BJ (cell line): ENCODE measurements around the gene LIN7A. TPM values are rescaled to one million over a fixed set of nuclear protein-coding genes. Genes with fewer than 3 reads are reported as not detected.

Experiments
- CTCF ChIA-PET: fragments of 350-600 bp; formaldehyde crosslinking; extraction: SDS; loops from one replicate; lab custom pipeline; 2021; ENCODE audit warnings: antibody characterized with exemption, inconsistent platforms; lab: Yijun Ruan, JAX
- POLR2A ChIA-PET: fragments of 300-600 bp; sonication (Branson Sonifier 250); formaldehyde crosslinking; extraction: SDS; loops from one replicate; lab custom pipeline; 2021; ENCODE audit warnings: antibody characterized with exemption; lab: Charles Lee
- DNase-seq: peaks from one replicate; pipeline ENCODE4 v3.0.0-alpha.2; 2011; ENCODE audit warnings: low read depth
- H3K27me3 ChIP-seq: 2 replicates; pipeline ENCODE4 v1.6.0; 2011; ENCODE audit warnings: low read length; ENCODE audit not compliant: control insufficient read depth, insufficient read depth
- H3K36me3 ChIP-seq: 2 replicates; pipeline ENCODE4 v1.5.1; 2011; ENCODE audit warnings: low read length; ENCODE audit not compliant: control insufficient read depth, insufficient read depth
- H3K4me3 ChIP-seq: 2 replicates; pipeline ENCODE4 v1.5.1; 2011; ENCODE audit warnings: low read depth, mild to moderate bottlenecking, control low read depth, low read length
- polyA plus RNA-seq: library from polyadenylated mRNA; depleted of rRNA; stranded (reverse); fragments of >200 nt; gene quantifications from 2 replicates; pipeline ENCODE4 v1.2.3, GENCODE V29; 2011
- TF ChIP-seq, protein P1 (sequence below): IDR thresholded peaks from 2 replicates; pipeline ENCODE4 v1.5.1; 2011; ENCODE audit warnings: low read depth, mild to moderate bottlenecking, control low read depth, inconsistent platforms, low read length, moderate library complexity; ENCODE audit not compliant: insufficient read depth

Gene LIN7A
- polyA plus RNA-seq, 1 experiment, result 15.4 TPM

GRCh38 chr12:80781313-80781712, 156.4 kb downstream of the LIN7A start:
- Histone ChIP-seq H3K4me3 (no peak overlapping the region), H3K27me3 (no peaks in the 10 kb centered on the region), H3K36me3 (no peaks in the 10 kb centered on the region)
- ChIA-PET CTCF (interaction anchor here (1.0 to 1.8 kb wide), 3 partner anchors 8 to 55 kb away, joined by 3 to 5 read pairs (median 5); no protein-coding TSS in a partner anchor), POLR2A (no interaction called here)
- TF ChIP-seq, protein P1, sequence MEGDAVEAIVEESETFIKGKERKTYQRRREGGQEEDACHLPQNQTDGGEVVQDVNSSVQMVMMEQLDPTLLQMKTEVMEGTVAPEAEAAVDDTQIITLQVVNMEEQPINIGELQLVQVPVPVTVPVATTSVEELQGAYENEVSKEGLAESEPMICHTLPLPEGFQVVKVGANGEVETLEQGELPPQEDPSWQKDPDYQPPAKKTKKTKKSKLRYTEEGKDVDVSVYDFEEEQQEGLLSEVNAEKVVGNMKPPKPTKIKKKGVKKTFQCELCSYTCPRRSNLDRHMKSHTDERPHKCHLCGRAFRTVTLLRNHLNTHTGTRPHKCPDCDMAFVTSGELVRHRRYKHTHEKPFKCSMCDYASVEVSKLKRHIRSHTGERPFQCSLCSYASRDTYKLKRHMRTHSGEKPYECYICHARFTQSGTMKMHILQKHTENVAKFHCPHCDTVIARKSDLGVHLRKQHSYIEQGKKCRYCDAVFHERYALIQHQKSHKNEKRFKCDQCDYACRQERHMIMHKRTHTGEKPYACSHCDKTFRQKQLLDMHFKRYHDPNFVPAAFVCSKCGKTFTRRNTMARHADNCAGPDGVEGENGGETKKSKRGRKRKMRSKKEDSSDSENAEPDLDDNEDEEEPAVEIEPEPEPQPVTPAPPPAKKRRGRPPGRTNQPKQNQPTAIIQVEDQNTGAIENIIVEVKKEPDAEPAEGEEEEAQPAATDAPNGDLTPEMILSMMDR, result no peak
- no peak for DNase-seq

GRCh38 chr12:80780746-80781145, 157.0 kb downstream of the LIN7A start:
- ChIA-PET CTCF (interaction anchor here (1.0 to 1.8 kb wide), 2 partner anchors 8 to 14 kb away, joined by 3 to 5 read pairs; no protein-coding TSS in a partner anchor), POLR2A (no interaction called here)
- no peak for DNase-seq
- TF ChIP-seq, protein P1, result no peak
- Histone ChIP-seq H3K27me3 (no peaks in the 10 kb centered on the region), H3K36me3 (no peaks in the 10 kb centered on the region), H3K4me3 (no peak overlapping the region)

- no peaks in the 10 kb centered on the region for H3K36me3 ChIP-seq
- peak; percentile 77 for DNase-seq
- H3K27me3 ChIP-seq, result no peaks in the 10 kb centered on the region
- ChIA-PET CTCF (interaction anchor here (0.6 to 2.1 kb wide), 6 partner anchors 15 to 583 kb away, joined by 3 to 7 read pairs (median 4); no protein-coding TSS in a partner anchor), POLR2A (interaction anchor here (0.7 kb wide), 1 partner anchor 199 kb away, joined by 3 read pairs; no protein-coding TSS in a partner anchor)
- no peak overlapping the region for H3K4me3 ChIP-seq
- TF ChIP-seq, protein P1, result no peak
These were observed 159.7 kb downstream of the LIN7A start for GRCh38 chr12:80778005-80778541.

DNA sequence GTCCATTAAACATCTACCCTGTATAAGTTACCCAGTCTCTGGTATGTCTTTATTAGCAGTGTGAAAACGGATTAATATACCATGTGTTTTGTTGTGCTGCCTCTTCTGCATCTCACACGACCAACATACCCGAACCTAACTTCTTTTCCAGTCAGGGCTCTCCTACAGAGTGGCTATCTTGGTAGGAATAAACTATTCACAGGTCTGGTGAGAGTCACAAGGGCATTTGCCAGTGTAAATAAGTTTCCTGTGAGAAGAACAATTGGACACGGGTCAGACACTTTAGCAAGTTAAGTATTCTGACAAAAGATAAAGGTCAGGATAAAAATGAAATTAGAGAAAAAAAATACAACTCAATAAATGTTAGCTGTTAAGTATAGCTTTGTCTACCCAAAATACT, 160.1 kb downstream of the LIN7A start:
- CTCF ChIA-PET, result interaction anchor here (0.6 to 2.1 kb wide), 4 partner anchors 15 to 582 kb away, joined by 3 to 5 read pairs (median 4); no protein-coding TSS in a partner anchor
- no peak for DNase-seq

DNA sequence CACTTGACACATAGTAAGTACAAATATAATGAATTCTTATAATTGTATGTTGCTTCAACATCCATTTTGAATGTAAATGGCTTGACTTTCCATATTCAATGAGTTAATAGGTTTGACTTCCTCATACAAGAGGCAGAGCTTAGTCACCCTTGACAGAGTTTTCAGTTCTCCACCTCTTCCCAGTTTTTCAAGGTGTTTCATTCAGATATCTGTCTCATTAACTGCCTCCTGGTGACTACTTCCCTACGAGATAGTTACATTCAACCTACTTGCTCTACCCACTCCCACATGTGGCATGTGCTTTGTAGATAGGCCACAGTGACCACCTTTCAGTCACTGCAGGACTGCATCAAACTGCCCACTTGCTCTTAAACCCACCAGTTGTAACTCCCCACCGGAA, 161.0 kb downstream of the LIN7A start:
- no peak for DNase-seq
- Histone ChIP-seq H3K36me3 (no peaks in the 10 kb centered on the region), H3K27me3 (no peaks in the 10 kb centered on the region), H3K4me3 (no peak overlapping the region)
- TF ChIP-seq, protein P1, result no peak
- POLR2A ChIA-PET, result no interaction called here
- CTCF ChIA-PET, result interaction anchor here (2.1 kb wide), 1 partner anchor 14 kb away, joined by 5 read pairs; no protein-coding TSS in a partner anchor

More for the DNA sequence above, 160.1 kb downstream of the LIN7A start:
- H3K36me3 ChIP-seq, result no peaks in the 10 kb centered on the region
- POLR2A ChIA-PET, result no interaction called here
- TF ChIP-seq, protein P1, result no peak
- H3K27me3 ChIP-seq, result no peaks in the 10 kb centered on the region
- no peak overlapping the region for H3K4me3 ChIP-seq
